ENCODE measurements around the gene TEX9.

The TEX9 gene

DNA sequence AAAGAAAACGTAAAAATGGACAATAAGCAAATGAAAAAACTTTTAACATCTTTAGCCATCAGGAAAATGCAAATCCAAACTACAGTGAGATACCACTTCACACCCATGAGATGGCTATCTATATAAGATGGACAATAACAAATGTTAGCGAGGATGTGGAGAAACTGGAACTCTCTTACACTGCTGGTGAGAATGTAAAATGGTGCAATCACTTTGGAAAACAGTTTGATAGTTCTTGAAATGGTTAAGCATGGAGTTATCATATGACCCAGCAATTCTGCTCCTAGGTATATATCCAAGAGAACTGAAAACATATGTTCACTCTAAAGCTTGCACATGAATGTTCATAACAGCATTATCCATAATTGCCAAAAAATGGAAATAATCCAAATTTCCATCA is 21.3 kb upstream of the TEX9 start:
- no peak for DNase-seq
- no peak for TF ChIP-seq CTCF (IDR thresholded peaks at IDR 0.05; ENCODE audit: low read depth, low read length)
- Histone ChIP-seq H3K9me3 (no peaks in the 10 kb centered on the region), H3K36me3 (no peaks in the 10 kb centered on the region), H3K27me3 (no peaks in the 10 kb centered on the region), H3K4me1 (no peaks in the 10 kb centered on the region), H3K4me3 (ENCODE audit: low read depth, low read length) (no peak overlapping the region)

DNA sequence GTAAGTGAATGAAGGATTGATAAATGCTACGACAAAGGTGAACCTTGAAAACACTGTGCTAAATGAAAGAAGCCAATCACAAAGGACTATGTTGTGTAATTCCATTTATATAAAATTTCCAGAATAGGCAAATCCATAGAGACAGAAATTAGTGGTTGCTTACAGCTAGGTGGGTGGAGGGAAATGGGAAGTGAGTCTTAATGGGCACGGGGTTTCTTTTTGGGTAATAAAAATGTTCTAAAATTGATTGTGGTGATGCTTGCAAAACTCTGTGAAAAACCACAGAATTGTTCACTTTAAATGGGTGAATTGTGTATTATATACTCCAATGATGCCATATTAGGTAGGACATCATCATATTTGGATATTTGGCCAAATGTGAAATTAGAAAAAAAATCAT is 20.9 kb upstream of the TEX9 start:
- Histone ChIP-seq H3K4me3 (ENCODE audit: low read depth, low read length) (no peak overlapping the region), H3K27me3 (no peaks in the 10 kb centered on the region), H3K9me3 (no peaks in the 10 kb centered on the region), H3K4me1 (no peaks in the 10 kb centered on the region), H3K36me3 (no peaks in the 10 kb centered on the region)
- DNase-seq, result no peak
- no peak for TF ChIP-seq CTCF (IDR thresholded peaks at IDR 0.05; ENCODE audit: low read depth, low read length)

GRCh38 chr15:56346414-56346813 is 18.8 kb upstream of the TEX9 start:
- no peaks in the 10 kb centered on the region for H3K36me3 ChIP-seq
- no peaks in the 10 kb centered on the region for H3K27me3 ChIP-seq
- TF ChIP-seq CTCF (IDR thresholded peaks at IDR 0.05; ENCODE audit: low read depth, low read length), result no peak
- DNase-seq, result no peak
- no peaks in the 10 kb centered on the region for H3K9me3 ChIP-seq
- H3K4me3 ChIP-seq (ENCODE audit: low read depth, low read length), result no peak overlapping the region
- no peaks in the 10 kb centered on the region for H3K4me1 ChIP-seq

DNA sequence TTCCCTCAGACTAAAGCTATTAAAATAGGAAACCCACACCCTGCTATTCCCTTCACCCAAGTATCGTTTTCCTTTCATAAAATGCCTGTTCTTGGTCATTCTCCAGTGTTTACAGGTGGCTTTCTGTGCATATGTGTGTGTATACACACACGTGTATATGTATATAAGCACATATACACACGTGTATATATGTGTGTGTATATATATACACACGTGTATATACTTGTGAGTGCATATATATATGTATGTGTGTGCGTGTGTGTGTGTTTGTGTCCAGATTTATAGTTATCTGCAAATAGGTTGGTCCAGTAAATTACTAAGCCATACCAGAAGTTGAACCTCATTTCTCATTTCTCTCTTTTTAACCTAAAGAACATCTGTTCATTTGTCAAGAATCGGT is 15.7 kb upstream of the TEX9 start:
- H3K36me3 ChIP-seq, result no peaks in the 10 kb centered on the region
- no peaks in the 10 kb centered on the region for H3K9me3 ChIP-seq
- no peak for TF ChIP-seq CTCF (IDR thresholded peaks at IDR 0.05; ENCODE audit: low read depth, low read length)
- no peaks in the 10 kb centered on the region for H3K4me1 ChIP-seq
- no peak for DNase-seq
- no peaks in the 10 kb centered on the region for H3K27me3 ChIP-seq
- no peak overlapping the region for H3K4me3 ChIP-seq (ENCODE audit: low read depth, low read length)

DNA sequence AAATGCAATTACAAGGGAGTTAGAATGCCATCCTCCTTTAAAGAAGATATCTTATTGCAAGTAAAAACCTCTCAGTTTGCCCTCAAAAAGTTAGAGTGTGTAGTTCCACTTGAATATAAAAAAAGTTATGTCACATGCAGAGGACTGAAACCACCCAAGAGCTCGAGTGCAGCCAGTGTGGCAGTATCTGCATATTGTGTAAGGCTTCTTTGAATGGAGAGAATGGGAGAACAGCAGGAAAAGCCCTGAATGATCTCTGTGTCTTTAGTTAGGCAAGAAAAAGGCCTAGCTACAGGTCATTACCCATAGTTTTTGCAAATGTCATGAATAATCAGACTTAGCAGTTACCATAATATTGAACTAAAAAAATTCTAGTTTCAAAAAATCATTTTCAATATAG is 13.9 kb upstream of the TEX9 start:
- Histone ChIP-seq H3K27me3 (no peaks in the 10 kb centered on the region), H3K4me1 (no peaks in the 10 kb centered on the region), H3K36me3 (no peaks in the 10 kb centered on the region), H3K4me3 (ENCODE audit: low read depth, low read length) (no peak overlapping the region), H3K9me3 (no peaks in the 10 kb centered on the region)
- no peak for TF ChIP-seq CTCF (IDR thresholded peaks at IDR 0.05; ENCODE audit: low read depth, low read length)
- no peak for DNase-seq

- Histone ChIP-seq H3K36me3 (no peaks in the 10 kb centered on the region), H3K4me3 (ENCODE audit: low read depth, low read length) (no peak overlapping the region), H3K4me1 (no peaks in the 10 kb centered on the region), H3K9me3 (no peaks in the 10 kb centered on the region), H3K27me3 (no peaks in the 10 kb centered on the region)
- TF ChIP-seq CTCF (IDR thresholded peaks at IDR 0.05; ENCODE audit: low read depth, low read length), result no peak
- no peak for DNase-seq
Observed at GRCh38 chr15:56351957-56352506, 13.2 kb upstream of the TEX9 start.
